ENCODE results near the gene MBP. TPM values are rescaled to one million over a fixed set of nuclear protein-coding genes. Genes with fewer than 3 reads are reported as not detected.

The MBP gene
- total RNA-seq, 1 donor from 2014 or later: 45.2 TPM

Other genes with a start within 250 kb of the MBP start
- 0.03 TPM for gene GALR1, start 117.1 kb upstream of the MBP start, total RNA-seq

Data from mesenteric fat pad (tissue), 1 donor.